GM12873 (cell line): ENCODE data around the gene PI4KA.

Experiments used
- CTCF ChIP-seq: IDR thresholded peaks from 2 replicates; pipeline ENCODE4 v1.5.1; 2012; ENCODE audit warnings: low read depth, mild to moderate bottlenecking, moderate library complexity, low read length, control low read depth; ENCODE audit not compliant: insufficient read depth; ENCODE audit errors: missing control alignments

Gene PI4KA

GRCh38 chr22:20839837-20840645 is 18.6 kb downstream of the PI4KA start:
- TF ChIP-seq CTCF = no peak

GRCh38 chr22:20836987-20837823 is 21.4 kb downstream of the PI4KA start:
- TF ChIP-seq CTCF = no peak

GRCh38 chr22:20834725-20835124 is 23.9 kb downstream of the PI4KA start:
- TF ChIP-seq CTCF = no peak

GRCh38 chr22:20834206-20834605 is 24.4 kb downstream of the PI4KA start:
- TF ChIP-seq CTCF = no peak

- TF ChIP-seq CTCF = no peak
These were observed 25.4 kb downstream of the PI4KA start for GRCh38 chr22:20833225-20833665.

GRCh38 chr22:20829491-20830134 is 29.0 kb downstream of the PI4KA start:
- no peak for TF ChIP-seq CTCF

- TF ChIP-seq CTCF = no peak
These were observed 33.0 kb downstream of the PI4KA start for GRCh38 chr22:20825624-20826023.
